GM19328 (cell line): ENCODE results near the gene ERC1.

Experiments
- ATAC-seq: cut with Tn5 transposase; IDR thresholded peaks from one replicate; pipeline ENCODE4 v1.9.1; 2021; ENCODE audit warnings: mild to moderate bottlenecking, moderate library complexity; ENCODE audit not compliant: unreplicated experiment

Gene ERC1

GRCh38 chr12:1422604-1423315 is 431.7 kb downstream of the ERC1 start:
- no peak for ATAC-seq

GRCh38 chr12:1424674-1425395 is 433.8 kb downstream of the ERC1 start:
- ATAC-seq, result no peak

- ATAC-seq, result no peak
These were observed 434.3 kb downstream of the ERC1 start for GRCh38 chr12:1425396-1425729.

- no peak for ATAC-seq
These were observed 437.6 kb downstream of the ERC1 start for GRCh38 chr12:1428671-1429070.

- ATAC-seq, result no peak
These were observed 439.0 kb downstream of the ERC1 start for GRCh38 chr12:1429980-1430379.

- ATAC-seq, result no peak
These were observed 443.4 kb downstream of the ERC1 start for GRCh38 chr12:1434296-1434955.

- ATAC-seq, result no peak
These were observed 444.0 kb downstream of the ERC1 start for GRCh38 chr12:1435044-1435443.

- no peak for ATAC-seq
These were observed 444.4 kb downstream of the ERC1 start for GRCh38 chr12:1435456-1435855.

- no peak for ATAC-seq
These were observed 445.0 kb downstream of the ERC1 start for GRCh38 chr12:1436015-1436414.

GRCh38 chr12:1436981-1437380 is 446.0 kb downstream of the ERC1 start:
- no peak for ATAC-seq

- no peak for ATAC-seq
These were observed 448.2 kb downstream of the ERC1 start for GRCh38 chr12:1439201-1439600.

- ATAC-seq, result no peak
These were observed 448.7 kb downstream of the ERC1 start for GRCh38 chr12:1439687-1440086.

- ATAC-seq, result no peak
These were observed 452.6 kb downstream of the ERC1 start for GRCh38 chr12:1443421-1444141.

GRCh38 chr12:1444142-1444516 is 453.1 kb downstream of the ERC1 start:
- no peak for ATAC-seq

- ATAC-seq, result no peak
These were observed 454.8 kb downstream of the ERC1 start for GRCh38 chr12:1445807-1446206.

GRCh38 chr12:1448336-1448735 is 457.3 kb downstream of the ERC1 start:
- ATAC-seq, result no peak

- no peak for ATAC-seq
These were observed 462.8 kb downstream of the ERC1 start for GRCh38 chr12:1453810-1454209.

GRCh38 chr12:1456885-1457284 is 465.9 kb downstream of the ERC1 start:
- no peak for ATAC-seq

- ATAC-seq, result no peak
These were observed 466.9 kb downstream of the ERC1 start for GRCh38 chr12:1457901-1458300.

GRCh38 chr12:1459339-1459738 is 468.3 kb downstream of the ERC1 start:
- ATAC-seq, result no peak

- no peak for ATAC-seq
These were observed 472.3 kb downstream of the ERC1 start for GRCh38 chr12:1463073-1463905.
